C4-2B (cell line): Measurements from ENCODE around the gene PLAC8.

Experiments
- H3K27ac ChIP-seq: fragments of 450-650 bp; 2 replicates; pipeline ENCODE4 v1.5.1; 2017
- CTCF ChIP-seq: fragments of 450-650 bp; conservative IDR thresholded peaks from 2 replicates; pipeline ENCODE4 v1.5.1; 2017; ENCODE audit warnings: mild to moderate bottlenecking
- ZFX ChIP-seq: fragments of 450-650 bp; IDR thresholded peaks from 2 replicates; pipeline ENCODE4 v1.6.1; 2017

The PLAC8 gene

DNA sequence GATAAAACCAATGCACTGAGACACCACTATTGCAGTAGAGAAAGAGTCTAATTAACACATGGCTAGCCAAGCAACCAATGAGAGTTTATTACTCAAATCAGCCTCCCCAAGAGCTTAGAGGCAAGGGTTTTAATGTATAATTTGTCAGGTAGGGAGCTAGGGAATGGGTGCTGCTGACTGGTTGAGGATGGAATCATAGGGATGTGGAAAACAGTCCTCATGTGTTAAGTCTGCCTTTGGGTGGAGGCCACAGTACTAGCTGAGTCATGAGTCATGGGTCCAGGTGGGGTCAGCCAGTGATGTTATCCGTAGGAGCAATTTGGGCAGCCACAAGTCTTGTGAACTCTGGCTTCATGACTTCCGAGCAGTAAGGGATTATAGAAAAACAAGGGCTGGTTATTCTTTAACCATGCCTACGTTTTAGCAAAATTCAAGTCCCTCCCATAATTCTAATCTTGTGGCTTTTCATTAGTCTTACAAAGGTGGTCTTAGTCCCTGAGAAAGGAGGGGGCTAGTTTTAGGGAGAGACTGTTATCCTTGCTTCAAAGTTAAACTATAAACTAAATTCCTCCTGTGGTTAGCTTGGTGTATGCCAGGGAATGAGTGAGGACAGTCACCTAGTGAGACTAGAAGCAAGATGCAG lies 25.1 kb upstream of the PLAC8 start:
- TF ChIP-seq CTCF (no peak), ZFX (no peak)
- H3K27ac ChIP-seq = no peak overlapping the region

- no peak overlapping the region for H3K27ac ChIP-seq
- TF ChIP-seq ZFX (no peak), CTCF (no peak)
Observed at GRCh38 chr4:83138946-83139345, 24.4 kb upstream of the PLAC8 start.

DNA sequence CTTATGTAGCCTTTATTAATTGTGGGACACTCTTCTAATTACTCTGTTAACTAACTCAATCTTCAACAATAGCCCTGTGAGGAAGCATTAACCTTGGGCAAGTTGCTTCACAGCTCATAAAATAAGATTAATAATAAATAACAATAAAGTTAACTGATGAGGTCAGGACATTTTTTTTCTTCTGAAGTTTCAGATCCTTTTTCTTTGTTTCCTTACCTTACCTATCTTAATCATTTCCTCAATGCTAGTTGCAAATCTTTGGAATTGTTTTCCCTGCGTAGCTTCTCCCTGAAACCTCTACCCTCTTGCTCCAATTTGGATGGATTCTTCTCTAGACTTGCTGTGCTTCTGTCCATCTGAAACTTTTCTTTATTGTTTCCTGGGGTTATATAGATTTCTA lies 17.5 kb upstream of the PLAC8 start:
- no peak overlapping the region for H3K27ac ChIP-seq

DNA sequence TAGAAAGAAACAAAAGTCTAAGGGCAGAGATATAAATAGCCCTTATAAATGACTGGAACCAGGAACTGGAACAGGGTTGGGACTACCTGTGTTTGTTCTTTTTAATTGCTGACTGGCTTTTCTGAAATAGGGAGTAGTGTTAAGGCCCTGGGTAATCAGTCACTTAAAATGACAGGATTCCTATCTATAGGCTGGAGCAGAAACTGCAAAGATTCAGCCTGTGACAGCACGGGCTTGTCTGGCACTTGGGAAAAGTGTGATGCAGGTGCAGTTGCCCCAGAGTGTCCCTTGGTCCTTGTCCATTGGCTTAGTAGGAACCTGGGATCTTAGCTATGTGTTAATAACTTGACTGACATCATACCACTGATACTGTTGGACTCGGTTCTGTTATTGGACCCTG lies 14.7 kb upstream of the PLAC8 start:
- no peak for TF ChIP-seq CTCF
- TF ChIP-seq ZFX = no peak
- H3K27ac ChIP-seq = no peak overlapping the region

More for the DNA sequence above, 17.5 kb upstream of the PLAC8 start:
- no peak for TF ChIP-seq CTCF
- TF ChIP-seq ZFX = no peak

DNA sequence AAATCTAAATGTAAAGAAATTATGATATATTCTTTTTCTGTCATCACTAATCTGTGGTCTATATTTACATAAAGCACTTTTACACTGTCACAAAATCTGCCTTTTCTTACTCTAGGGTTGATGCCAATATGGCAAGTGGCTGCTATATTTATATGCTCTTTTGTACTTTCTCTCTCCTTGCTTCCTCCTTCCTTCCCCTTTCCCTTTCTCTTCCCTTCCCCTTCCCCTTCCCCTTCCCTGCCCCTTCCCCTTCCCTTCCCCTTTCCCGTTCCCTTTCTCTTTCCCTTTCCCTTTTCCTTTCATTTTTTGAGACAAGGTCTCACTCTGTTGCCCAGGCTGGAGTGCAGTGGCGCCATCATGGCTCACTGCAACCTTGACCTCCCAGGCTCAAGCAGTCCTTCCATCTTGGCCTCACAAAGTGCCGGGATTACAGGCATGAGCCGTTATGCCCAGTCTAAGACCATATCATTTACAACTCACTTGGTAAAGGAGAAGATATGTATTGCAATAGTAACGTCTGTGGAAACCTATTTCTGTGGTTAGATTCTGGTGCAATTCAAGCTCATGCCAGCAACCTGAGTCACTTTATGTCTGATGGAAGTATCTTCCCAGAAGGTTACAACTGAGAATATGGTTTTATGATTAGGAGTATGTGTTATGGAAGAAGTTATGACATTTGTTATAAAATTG lies 13.9 kb upstream of the PLAC8 start:
- TF ChIP-seq ZFX = no peak
- no peak for TF ChIP-seq CTCF
- no peak overlapping the region for H3K27ac ChIP-seq

GRCh38 chr4:83125738-83126141 lies 11.2 kb upstream of the PLAC8 start:
- no peak overlapping the region for H3K27ac ChIP-seq
- TF ChIP-seq CTCF (no peak), ZFX (no peak)

DNA sequence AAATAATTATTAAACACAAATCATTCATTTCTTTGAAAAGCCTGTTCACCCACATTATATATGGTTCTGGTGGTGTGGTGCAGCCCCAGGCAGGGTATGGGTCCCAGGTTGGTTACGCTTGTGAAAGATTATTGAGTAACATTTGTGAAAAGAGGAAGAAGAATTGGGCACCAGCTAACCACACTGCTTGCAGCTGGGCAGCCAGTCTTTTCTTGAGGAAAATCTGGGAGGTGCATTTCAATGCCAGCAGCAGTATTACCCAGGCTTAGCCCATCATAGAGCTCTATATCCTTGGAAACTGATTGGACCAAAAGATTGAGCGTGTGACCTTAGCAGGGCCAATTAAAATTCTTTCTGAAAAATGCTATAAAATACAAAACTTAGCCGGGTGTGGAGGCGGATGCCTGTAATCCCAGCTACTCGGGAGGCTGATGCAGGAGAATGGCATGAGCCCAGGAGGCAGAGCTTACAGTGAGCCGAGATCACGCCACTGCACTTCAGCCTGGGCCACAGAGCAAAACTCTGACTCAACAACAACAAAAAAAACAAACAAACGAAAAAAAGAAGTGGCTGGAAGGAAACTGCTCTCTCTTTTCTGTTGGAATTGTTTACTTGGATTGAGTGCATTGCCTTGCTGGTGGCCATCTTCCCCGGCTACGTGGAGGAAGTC lies 9.7 kb upstream of the PLAC8 start:
- no peak overlapping the region for H3K27ac ChIP-seq
- TF ChIP-seq ZFX (no peak), CTCF (no peak)
